ENCODE data around the gene GPRC5D.
A peak's percentile ranks its signal among the peaks of the same experiment; 100 is the strongest.

The GPRC5D gene

DNA sequence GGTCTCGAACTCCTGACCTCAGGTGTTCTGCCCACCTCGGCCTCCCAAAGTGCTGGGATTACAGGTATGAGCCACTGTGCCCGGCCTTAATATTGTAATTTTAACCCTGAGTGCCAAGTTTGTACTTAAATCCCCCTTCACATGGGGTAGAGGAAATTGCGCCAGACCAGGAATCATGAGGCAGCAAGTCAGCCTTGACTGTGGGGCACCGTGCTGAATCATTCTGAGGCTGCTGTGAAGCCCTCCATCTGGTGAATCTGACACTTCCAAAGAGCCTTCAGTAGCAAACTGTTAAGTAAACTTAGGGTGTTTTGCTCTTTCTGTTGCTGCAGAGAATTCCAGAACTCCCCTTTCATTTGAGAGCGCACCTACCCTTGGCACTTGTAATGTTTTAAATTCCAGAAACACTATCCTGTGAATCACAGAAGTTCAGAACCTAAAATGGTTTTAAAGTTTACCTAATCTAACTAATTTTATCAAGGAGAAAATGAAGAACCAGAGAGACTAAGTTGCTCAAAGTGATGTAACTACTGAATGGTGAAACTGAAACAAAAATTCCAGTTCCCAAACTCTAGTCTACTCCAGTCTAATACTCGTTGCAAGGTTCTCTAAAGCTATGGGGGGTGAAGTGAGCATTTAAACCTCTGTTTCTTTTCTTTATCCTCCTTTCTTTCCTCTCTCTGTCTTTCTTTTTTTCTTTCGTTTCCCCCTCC lies 40.6 kb upstream of the GPRC5D start:
- Histone ChIP-seq H4K20me1 (ENCODE audit: insufficient read depth, low read length, poor library complexity, severe bottlenecking) (no peaks in the 10 kb centered on the region), H3K4me2 (ENCODE audit: low read depth, low read length, poor library complexity, severe bottlenecking) (no peak overlapping the region), H3F3A (ENCODE audit: low read depth) (no peaks in the 10 kb centered on the region), H3K4me3 (ENCODE audit: low read length, poor library complexity, severe bottlenecking) (peak overlapping the region; percentile 6), H3K4me1 (ENCODE audit: insufficient read depth, low read length, poor library complexity, severe bottlenecking) (peaks cover 11% of the 10 kb centered on the region), H3K9me2 (replicated peaks; ENCODE audit: low read depth, low read length) (no peaks in the 10 kb centered on the region), H3K79me2 (ENCODE audit: insufficient read depth, low read length) (no peaks in the 10 kb centered on the region), H3K9ac (ENCODE audit: low read depth, low read length, poor library complexity, severe bottlenecking) (no peak overlapping the region), H3K36me3 (ENCODE audit: insufficient read depth, low read length) (no peaks in the 10 kb centered on the region), H3K9me3 (ENCODE audit: insufficient read depth, low read depth, low read length) (no peaks in the 10 kb centered on the region), H3K27me3 (ENCODE audit: insufficient read depth, low read length, poor library complexity, severe bottlenecking) (no peaks in the 10 kb centered on the region), H2AFZ (ENCODE audit: low read length) (peak overlapping the region; percentile 42; the same call in 1 of the 2 replicates)
- TF ChIP-seq, protein P1, sequence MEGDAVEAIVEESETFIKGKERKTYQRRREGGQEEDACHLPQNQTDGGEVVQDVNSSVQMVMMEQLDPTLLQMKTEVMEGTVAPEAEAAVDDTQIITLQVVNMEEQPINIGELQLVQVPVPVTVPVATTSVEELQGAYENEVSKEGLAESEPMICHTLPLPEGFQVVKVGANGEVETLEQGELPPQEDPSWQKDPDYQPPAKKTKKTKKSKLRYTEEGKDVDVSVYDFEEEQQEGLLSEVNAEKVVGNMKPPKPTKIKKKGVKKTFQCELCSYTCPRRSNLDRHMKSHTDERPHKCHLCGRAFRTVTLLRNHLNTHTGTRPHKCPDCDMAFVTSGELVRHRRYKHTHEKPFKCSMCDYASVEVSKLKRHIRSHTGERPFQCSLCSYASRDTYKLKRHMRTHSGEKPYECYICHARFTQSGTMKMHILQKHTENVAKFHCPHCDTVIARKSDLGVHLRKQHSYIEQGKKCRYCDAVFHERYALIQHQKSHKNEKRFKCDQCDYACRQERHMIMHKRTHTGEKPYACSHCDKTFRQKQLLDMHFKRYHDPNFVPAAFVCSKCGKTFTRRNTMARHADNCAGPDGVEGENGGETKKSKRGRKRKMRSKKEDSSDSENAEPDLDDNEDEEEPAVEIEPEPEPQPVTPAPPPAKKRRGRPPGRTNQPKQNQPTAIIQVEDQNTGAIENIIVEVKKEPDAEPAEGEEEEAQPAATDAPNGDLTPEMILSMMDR (conservative IDR thresholded peaks at IDR 0.05; ENCODE audit: low read length), result no peak
- no peak for TF ChIP-seq EZH2phosphoT487 (IDR thresholded peaks at IDR 0.05; ENCODE audit: borderline replicate concordance)

DNA sequence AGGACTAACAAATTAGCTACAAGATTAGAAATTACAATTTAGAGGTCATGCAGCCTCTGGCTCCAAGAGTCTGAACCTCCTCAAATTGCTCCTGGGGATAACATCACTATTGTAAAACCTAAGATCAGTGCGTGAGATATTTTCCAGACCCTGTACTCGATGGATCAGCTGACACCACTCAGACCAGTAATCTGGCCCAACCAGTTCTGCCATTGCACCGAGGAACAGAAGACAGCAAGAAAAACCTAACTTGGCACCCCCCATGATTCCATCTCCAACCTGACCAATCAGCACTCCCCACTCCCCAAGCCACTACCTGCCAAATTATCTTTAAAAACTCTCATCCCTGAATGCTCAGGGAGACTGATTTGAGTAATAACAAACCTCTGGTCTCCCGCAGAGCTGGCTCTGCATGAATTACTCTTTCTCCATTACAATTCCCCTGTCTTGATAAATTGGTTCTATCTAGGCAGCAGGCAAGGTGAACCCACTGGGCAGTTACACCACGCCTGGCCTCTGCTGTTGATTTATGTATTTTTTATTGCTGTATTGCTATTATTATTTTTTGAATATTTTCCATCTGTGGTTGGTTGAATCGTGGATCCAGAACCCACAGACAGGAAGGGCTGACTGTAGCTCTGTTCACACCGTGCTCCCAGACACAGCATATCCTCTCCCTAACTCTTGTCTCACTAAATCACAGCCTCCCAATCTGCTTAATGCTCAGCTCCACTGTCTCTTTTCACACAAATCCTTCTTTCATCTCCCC lies 38.9 kb upstream of the GPRC5D start:
- Histone ChIP-seq H3K4me2 (ENCODE audit: low read depth, low read length, poor library complexity, severe bottlenecking) (no peak overlapping the region), H4K20me1 (ENCODE audit: insufficient read depth, low read length, poor library complexity, severe bottlenecking) (no peaks in the 10 kb centered on the region), H3K36me3 (ENCODE audit: insufficient read depth, low read length) (no peaks in the 10 kb centered on the region), H2AFZ (ENCODE audit: low read length) (no peak overlapping the region), H3K9ac (ENCODE audit: low read depth, low read length, poor library complexity, severe bottlenecking) (no peak overlapping the region), H3K4me1 (ENCODE audit: insufficient read depth, low read length, poor library complexity, severe bottlenecking) (peaks cover 7% of the 10 kb centered on the region), H3F3A (ENCODE audit: low read depth) (no peaks in the 10 kb centered on the region), H3K9me3 (ENCODE audit: insufficient read depth, low read depth, low read length) (no peaks in the 10 kb centered on the region), H3K27me3 (ENCODE audit: insufficient read depth, low read length, poor library complexity, severe bottlenecking) (no peaks in the 10 kb centered on the region), H3K79me2 (ENCODE audit: insufficient read depth, low read length) (no peaks in the 10 kb centered on the region), H3K9me2 (replicated peaks; ENCODE audit: low read depth, low read length) (no peaks in the 10 kb centered on the region), H3K4me3 (ENCODE audit: low read length, poor library complexity, severe bottlenecking) (no peak overlapping the region)
- no peak for TF ChIP-seq EZH2phosphoT487 (IDR thresholded peaks at IDR 0.05; ENCODE audit: borderline replicate concordance)
- TF ChIP-seq, protein P1 (conservative IDR thresholded peaks at IDR 0.05; ENCODE audit: low read length), result no peak

- no peaks in the 10 kb centered on the region for H3K27me3 ChIP-seq (ENCODE audit: insufficient read depth, low read length, poor library complexity, severe bottlenecking)
- H3F3A ChIP-seq (ENCODE audit: low read depth), result no peaks in the 10 kb centered on the region
- no peaks in the 10 kb centered on the region for H3K9me2 ChIP-seq (replicated peaks; ENCODE audit: low read depth, low read length)
- no peaks in the 10 kb centered on the region for H3K36me3 ChIP-seq (ENCODE audit: insufficient read depth, low read length)
- TF ChIP-seq EZH2phosphoT487 (IDR thresholded peaks at IDR 0.05; ENCODE audit: borderline replicate concordance), result no peak
- TF ChIP-seq, protein P1 (conservative IDR thresholded peaks at IDR 0.05; ENCODE audit: low read length), result no peak
- H3K9me3 ChIP-seq (ENCODE audit: insufficient read depth, low read depth, low read length), result no peaks in the 10 kb centered on the region
- H3K4me1 ChIP-seq (ENCODE audit: insufficient read depth, low read length, poor library complexity, severe bottlenecking), result peaks cover 2% of the 10 kb centered on the region
- no peaks in the 10 kb centered on the region for H4K20me1 ChIP-seq (ENCODE audit: insufficient read depth, low read length, poor library complexity, severe bottlenecking)
- no peaks in the 10 kb centered on the region for H3K79me2 ChIP-seq (ENCODE audit: insufficient read depth, low read length)
- no peak overlapping the region for H3K4me2 ChIP-seq (ENCODE audit: low read depth, low read length, poor library complexity, severe bottlenecking)
- H3K4me3 ChIP-seq (ENCODE audit: low read length, poor library complexity, severe bottlenecking), result no peak overlapping the region
- H3K9ac ChIP-seq (ENCODE audit: low read depth, low read length, poor library complexity, severe bottlenecking), result no peak overlapping the region
- no peak overlapping the region for H2AFZ ChIP-seq (ENCODE audit: low read length)
These were observed 35.5 kb upstream of the GPRC5D start for GRCh38 chr12:12987421-12987820.

Data from Loucy (cell line).